Endodermal cell (in vitro differentiated cells): ENCODE data around the gene CCT5. TPM values are rescaled to one million over a fixed set of nuclear protein-coding genes. Genes with fewer than 3 reads are reported as not detected.

ENCODE experiments used
- DNase-seq: peaks from one replicate; pipeline ENCODE4 v3.0.0-alpha.2; 2017
- H3K27ac ChIP-seq: 2 replicates; pipeline ENCODE4 v1.5.1; 2013; ENCODE audit warnings: mild to moderate bottlenecking, low read depth, low read length, moderate library complexity
- H3K27me3 ChIP-seq: 2 replicates; pipeline ENCODE4 v1.6.1; 2013; ENCODE audit warnings: mild to moderate bottlenecking, low read length, moderate library complexity; ENCODE audit not compliant: insufficient read depth, control insufficient read depth, poor library complexity, severe bottlenecking
- H3K36me3 ChIP-seq: 2 replicates; pipeline ENCODE4 v1.7.0; 2013; ENCODE audit warnings: mild to moderate bottlenecking, low read length, moderate library complexity; ENCODE audit not compliant: control insufficient read depth, insufficient read depth
- H3K4me1 ChIP-seq: one replicate; pipeline ENCODE4 v1.7.0; 2013; ENCODE audit warnings: low read length; ENCODE audit not compliant: control insufficient read depth, insufficient read depth
- H3K4me3 ChIP-seq: 2 replicates; pipeline ENCODE4 v1.5.1; 2013; ENCODE audit warnings: mild to moderate bottlenecking, low read length, moderate library complexity
- H3K9ac ChIP-seq: 2 replicates; pipeline ENCODE4 v1.6.1; 2013; ENCODE audit warnings: mild to moderate bottlenecking, low read length, moderate library complexity; ENCODE audit not compliant: poor library complexity, severe bottlenecking; ENCODE audit errors: extremely low read depth
- H3K9me3 ChIP-seq: 2 replicates; pipeline ENCODE4 v1.6.1; 2013; ENCODE audit warnings: mild to moderate bottlenecking, low read length, moderate library complexity; ENCODE audit not compliant: control insufficient read depth
- H3K27ac Mint-ChIP-seq: 2 replicates; pipeline ENCODE4 v1.8.0; 2020; ENCODE audit warnings: mixed read lengths
- H3K27me3 Mint-ChIP-seq: 2 replicates; pipeline ENCODE4 v1.8.0; 2021; ENCODE audit warnings: mild to moderate bottlenecking, mixed read lengths; ENCODE audit not compliant: insufficient read depth
- H3K36me3 Mint-ChIP-seq: 2 replicates; pipeline ENCODE4 v1.8.0; 2020; ENCODE audit warnings: low read depth, mixed read lengths
- H3K4me1 Mint-ChIP-seq: 2 replicates; pipeline ENCODE4 v1.8.0; 2020; ENCODE audit warnings: mixed read lengths
- H3K4me3 Mint-ChIP-seq: 2 replicates; pipeline ENCODE4 v1.8.0; 2020; ENCODE audit warnings: mild to moderate bottlenecking, moderate library complexity, mixed read lengths
- H3K9me3 Mint-ChIP-seq: 2 replicates; pipeline ENCODE4 v1.8.0; 2020; ENCODE audit warnings: mild to moderate bottlenecking, mixed read lengths
- CTCF ChIP-seq: fragments of 200-600 bp; sonication (generic); conservative IDR thresholded peaks from 2 replicates; pipeline ENCODE4 v1.5.0; 2021; ENCODE audit warnings: antibody characterized with exemption, mild to moderate bottlenecking
- WGBS, 2 experiments: methylation state at CpG; one replicate each; pipeline versions ENCODE4 v1.1.5 to v1.1.7; 2013; ENCODE audit warnings: missing lambda C conversion rate in 2 of 2, mixed read lengths in 1 of 2; ENCODE audit not compliant: insufficient coverage in 1 of 2, insufficient read length in 1 of 2; 5-methylcytosine and 5-hydroxymethylcytosine counted together
- total RNA-seq, 2 donors: library from RNA; stranded (reverse); fragmentation: NEBNext Ultra II Directional in 1 of 2; extraction: Animal tissue kit (Norgen Biotek cat#: 25700) in 1 of 2; gene quantifications; 2 replicates in 1 of 2; 3 replicates in 1 of 2; pipeline ENCODE4 v1.2.1, GENCODE V29; 2021

Gene CCT5
- total RNA-seq, 2 donors from 2014 or later = 316 to 356 TPM

- Mint-ChIP-seq H3K4me3 (no peak overlapping the region), H3K27me3 (no peaks in the 10 kb centered on the region), H3K27ac (no peak overlapping the region), H3K9me3 (no peaks in the 10 kb centered on the region), H3K36me3 (peaks cover 55% of the 10 kb centered on the region), H3K4me1 (peaks cover 18% of the 10 kb centered on the region)
- H3K9me3 ChIP-seq = no peaks in the 10 kb centered on the region
- peaks cover 23% of the 10 kb centered on the region for H3K4me1 ChIP-seq
- no peak for TF ChIP-seq CTCF
- H3K27ac ChIP-seq = no peak overlapping the region
- no peaks in the 10 kb centered on the region for H3K27me3 ChIP-seq
- H3K4me3 ChIP-seq = peak overlapping the region; percentile 26
- no peak for DNase-seq
- H3K9ac ChIP-seq = no peak overlapping the region
- 91 to 100% methylated on average over 2 to 3 of the region's 3 CpGs for WGBS, 2 experiments
- peaks cover 64% of the 10 kb centered on the region for H3K36me3 ChIP-seq
Measured at GRCh38 chr5:10253390-10253789, 3.3 kb downstream of the CCT5 start.

GRCh38 chr5:10254686-10255085, 4.6 kb downstream of the CCT5 start:
- no peaks in the 10 kb centered on the region for H3K27me3 Mint-ChIP-seq
- peak overlapping the region; percentile 10 for H3K27ac Mint-ChIP-seq
- no peak for TF ChIP-seq CTCF
- Histone ChIP-seq H3K27ac (no peak overlapping the region), H3K9ac (no peak overlapping the region), H3K36me3 (peaks cover 76% of the 10 kb centered on the region), H3K9me3 (no peaks in the 10 kb centered on the region), H3K27me3 (no peaks in the 10 kb centered on the region), H3K4me3 (no peak overlapping the region), H3K4me1 (peaks cover 23% of the 10 kb centered on the region)
- peaks cover 13% of the 10 kb centered on the region for H3K4me1 Mint-ChIP-seq
- no peak overlapping the region for H3K4me3 Mint-ChIP-seq
- H3K9me3 Mint-ChIP-seq = no peaks in the 10 kb centered on the region
- peaks cover 66% of the 10 kb centered on the region for H3K36me3 Mint-ChIP-seq
- no peak for DNase-seq
- 42 to 44% methylated on average over 2 of the region's 2 CpGs for WGBS, 2 experiments

GRCh38 chr5:10257870-10258269, 7.8 kb downstream of the CCT5 start:
- DNase-seq = no peak
- H3K27me3 Mint-ChIP-seq = no peaks in the 10 kb centered on the region
- no peaks in the 10 kb centered on the region for H3K9me3 Mint-ChIP-seq
- H3K27me3 ChIP-seq = no peaks in the 10 kb centered on the region
- H3K9me3 ChIP-seq = no peaks in the 10 kb centered on the region
- H3K9ac ChIP-seq = peak overlapping the region; percentile 11
- H3K4me3 Mint-ChIP-seq = no peak overlapping the region
- peaks cover 85% of the 10 kb centered on the region for H3K36me3 Mint-ChIP-seq
- peaks cover 17% of the 10 kb centered on the region for H3K4me1 ChIP-seq
- H3K36me3 ChIP-seq = peaks cover 96% of the 10 kb centered on the region
- WGBS, 2 experiments = 71 to 97% methylated on average over 4 to 8 of the region's 8 CpGs
- H3K4me1 Mint-ChIP-seq = peaks cover 1% of the 10 kb centered on the region
- TF ChIP-seq CTCF = no peak
- H3K4me3 ChIP-seq = no peak overlapping the region
- no peak overlapping the region for H3K27ac Mint-ChIP-seq
- no peak overlapping the region for H3K27ac ChIP-seq
